Caco-2 (cell line): ENCODE data around the gene VPS13C. TPM values are rescaled to one million over a fixed set of nuclear protein-coding genes. Genes with fewer than 3 reads are reported as not detected.

Experiments
- BruUV-seq: library from RNA; stranded (reverse); fragments of 400-500 nt; replicated peaks from 2 replicates; lab custom pipeline; 2021; lab: Mats Ljungman, UMichigan
- CTCF ChIA-PET: fragments of 300-600 bp; sonication (Branson Sonifier 250); formaldehyde crosslinking; loops from one replicate; lab custom pipeline; 2022; ENCODE audit warnings: antibody characterized with exemption; lab: Charles Lee
- POLR2A ChIA-PET: fragments of 300-600 bp; sonication (Branson Sonifier 250); formaldehyde crosslinking; loops from one replicate; lab custom pipeline; 2022; ENCODE audit warnings: antibody characterized with exemption; lab: Charles Lee
- DNase-seq, 2 experiments: peaks; one replicate each; pipeline versions ENCODE4 v3.0.0 to v3.0.0-alpha.2; 2020 to 2022
- H3K27me3 ChIP-seq: replicated peaks from 2 replicates; pipeline ENCODE4 v1.6.0; 2011; ENCODE audit warnings: low read length; ENCODE audit not compliant: control insufficient read depth, insufficient read depth
- H3K36me3 ChIP-seq: 2 replicates; pipeline ENCODE4 v1.5.1; 2011; ENCODE audit warnings: low read length; ENCODE audit not compliant: control insufficient read depth, insufficient read depth
- H3K4me1 ChIP-seq: fragments of 250-450 bp; sonication (Bioruptor Pico); 2 replicates; pipeline ENCODE4 v1.5.1; 2020; ENCODE audit warnings: mild to moderate bottlenecking
- H3K4me3 ChIP-seq: 2 replicates; pipeline ENCODE4 v1.5.1; 2011; ENCODE audit warnings: low read depth, mild to moderate bottlenecking, control low read depth, low read length
- H3K9me3 ChIP-seq: fragments of 250-450 bp; sonication (Bioruptor Pico); 2 replicates; pipeline ENCODE4 v1.5.1; 2020; ENCODE audit warnings: mild to moderate bottlenecking, moderate library complexity
- H3K27ac Mint-ChIP-seq: one replicate; pipeline ENCODE4 v1.8.0; 2022; ENCODE audit warnings: mixed read lengths; ENCODE audit not compliant: unreplicated experiment
- H3K27me3 Mint-ChIP-seq: one replicate; pipeline ENCODE4 v1.8.0; 2022; ENCODE audit warnings: mixed read lengths; ENCODE audit not compliant: insufficient read depth, unreplicated experiment
- H3K36me3 Mint-ChIP-seq: one replicate; pipeline ENCODE4 v1.8.0; 2022; ENCODE audit warnings: mild to moderate bottlenecking, mixed read lengths; ENCODE audit not compliant: insufficient read depth, unreplicated experiment
- H3K4me1 Mint-ChIP-seq: one replicate; pipeline ENCODE4 v1.8.0; 2022; ENCODE audit warnings: low read depth, mixed read lengths; ENCODE audit not compliant: unreplicated experiment
- H3K4me3 Mint-ChIP-seq: one replicate; pipeline ENCODE4 v1.8.0; 2022; ENCODE audit warnings: mild to moderate bottlenecking, moderate library complexity, mixed read lengths; ENCODE audit not compliant: unreplicated experiment
- H3K9me3 Mint-ChIP-seq: one replicate; pipeline ENCODE4 v1.8.0; 2022; ENCODE audit warnings: mixed read lengths; ENCODE audit not compliant: unreplicated experiment
- intact Hi-C: fragments of 100-400 bp; cut with micrococcal nuclease; formaldehyde crosslinking; loops from one replicate; pipeline ENCODE4 v1.10.0; 2022; ENCODE audit not compliant: unreplicated experiment
- total RNA-seq: library from RNA; stranded (reverse); gene quantifications from 2 replicates; pipeline ENCODE4 v1.2.3, GENCODE V29; 2022
- TF ChIP-seq, protein P1 (sequence below), 2 experiments: fragments of 200-600 bp in 1 of 2; IDR thresholded peaks; 1 replicate in 1 of 2; 2 replicates in 1 of 2; pipeline versions ENCODE4 v1.5.1 to v1.8.0; 2011 to 2022; ENCODE audit warnings: antibody characterized with exemption in 1 of 2, control low read depth in 1 of 2, inconsistent platforms in 1 of 2, low read depth in 1 of 2, low read length in 1 of 2, mild to moderate bottlenecking in 1 of 2, moderate library complexity in 1 of 2; ENCODE audit not compliant: insufficient read depth in 1 of 2, severe bottlenecking in 1 of 2, unreplicated experiment in 1 of 2

The VPS13C gene
- total RNA-seq, 1 experiment from 2014 or later: 42.4 TPM

DNA sequence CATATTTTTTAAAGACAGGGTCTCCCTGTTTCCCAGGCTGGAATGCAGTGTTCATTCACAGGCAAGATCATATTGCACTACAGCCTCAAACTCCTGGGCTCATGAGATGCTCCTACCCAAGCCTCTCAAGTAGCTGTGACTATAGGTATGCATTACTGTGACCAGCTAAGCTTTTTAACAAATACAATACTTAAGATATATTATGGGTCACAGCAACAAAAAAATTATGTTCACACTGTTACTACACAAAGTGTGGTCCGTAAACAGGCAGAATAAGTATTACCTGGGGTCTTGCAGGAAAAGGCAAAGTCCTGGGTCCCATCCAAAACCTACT, 152.5 kb downstream of the VPS13C start:
- intact Hi-C loops: no loop called here
- Mint-ChIP-seq H3K4me1 (no peaks in the 10 kb centered on the region), H3K36me3 (peaks cover 22% of the 10 kb centered on the region), H3K4me3 (no peak overlapping the region), H3K27ac (no peak overlapping the region), H3K9me3 (no peaks in the 10 kb centered on the region), H3K27me3 (no peaks in the 10 kb centered on the region)
- DNase-seq: no peak
- Histone ChIP-seq H3K36me3 (no peaks in the 10 kb centered on the region), H3K4me3 (no peak overlapping the region), H3K27me3 (no peaks in the 10 kb centered on the region), H3K9me3 (no peaks in the 10 kb centered on the region), H3K4me1 (no peaks in the 10 kb centered on the region)
- BruUV-seq: no TSS peak
- ChIA-PET CTCF (no interaction called here), POLR2A (no interaction called here)
- TF ChIP-seq, protein P1, sequence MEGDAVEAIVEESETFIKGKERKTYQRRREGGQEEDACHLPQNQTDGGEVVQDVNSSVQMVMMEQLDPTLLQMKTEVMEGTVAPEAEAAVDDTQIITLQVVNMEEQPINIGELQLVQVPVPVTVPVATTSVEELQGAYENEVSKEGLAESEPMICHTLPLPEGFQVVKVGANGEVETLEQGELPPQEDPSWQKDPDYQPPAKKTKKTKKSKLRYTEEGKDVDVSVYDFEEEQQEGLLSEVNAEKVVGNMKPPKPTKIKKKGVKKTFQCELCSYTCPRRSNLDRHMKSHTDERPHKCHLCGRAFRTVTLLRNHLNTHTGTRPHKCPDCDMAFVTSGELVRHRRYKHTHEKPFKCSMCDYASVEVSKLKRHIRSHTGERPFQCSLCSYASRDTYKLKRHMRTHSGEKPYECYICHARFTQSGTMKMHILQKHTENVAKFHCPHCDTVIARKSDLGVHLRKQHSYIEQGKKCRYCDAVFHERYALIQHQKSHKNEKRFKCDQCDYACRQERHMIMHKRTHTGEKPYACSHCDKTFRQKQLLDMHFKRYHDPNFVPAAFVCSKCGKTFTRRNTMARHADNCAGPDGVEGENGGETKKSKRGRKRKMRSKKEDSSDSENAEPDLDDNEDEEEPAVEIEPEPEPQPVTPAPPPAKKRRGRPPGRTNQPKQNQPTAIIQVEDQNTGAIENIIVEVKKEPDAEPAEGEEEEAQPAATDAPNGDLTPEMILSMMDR (IDR thresholded peaks at IDR 0.05; ENCODE audit: insufficient read depth in 1 of 2, low read depth in 1 of 2, low read length in 1 of 2, severe bottlenecking in 1 of 2, unreplicated experiment in 1 of 2): no peak

DNA sequence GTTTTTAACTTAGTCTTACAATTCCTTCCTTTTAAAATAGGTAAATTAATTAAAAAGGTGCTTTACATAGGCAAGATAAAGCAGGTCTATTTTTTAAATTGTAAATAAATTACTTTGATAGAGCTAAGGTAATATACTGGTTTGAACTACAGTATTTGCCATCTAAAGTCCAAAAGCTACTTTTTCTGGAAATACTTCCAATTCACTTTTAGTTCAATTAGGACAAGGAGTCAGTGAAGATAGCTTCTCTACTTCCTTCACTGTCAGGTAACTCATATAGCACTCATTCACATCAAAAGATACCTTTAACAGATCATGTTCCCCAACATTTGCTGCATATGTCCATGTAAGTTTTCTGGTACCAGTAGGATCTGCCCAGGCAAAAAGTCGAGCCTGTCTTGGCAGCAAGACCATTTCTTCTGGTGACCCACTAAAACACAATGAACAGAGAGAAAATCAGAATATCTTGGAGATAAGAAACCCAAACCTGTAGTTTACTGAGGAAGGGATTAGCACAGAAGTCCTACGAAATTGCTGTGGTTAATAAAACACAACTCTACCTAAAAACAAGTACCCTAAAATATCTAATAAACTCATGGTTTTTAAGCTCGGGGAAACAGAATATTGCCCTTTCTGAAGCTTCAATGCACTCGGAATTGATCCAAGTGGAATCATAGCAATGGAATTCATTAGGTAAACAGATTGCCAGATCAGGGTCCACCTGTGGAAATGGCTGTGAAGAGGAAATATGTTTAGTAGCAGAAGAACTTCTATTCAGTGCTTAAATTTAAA, 153.1 kb downstream of the VPS13C start:
- Mint-ChIP-seq H3K27me3 (no peaks in the 10 kb centered on the region), H3K9me3 (no peaks in the 10 kb centered on the region), H3K27ac (no peak overlapping the region), H3K36me3 (peaks cover 28% of the 10 kb centered on the region), H3K4me1 (no peaks in the 10 kb centered on the region), H3K4me3 (no peak overlapping the region)
- intact Hi-C loops: no loop called here
- no TSS peak for BruUV-seq
- H3K27me3 ChIP-seq: no peaks in the 10 kb centered on the region
- H3K9me3 ChIP-seq: no peaks in the 10 kb centered on the region
- H3K4me3 ChIP-seq: no peak overlapping the region
- TF ChIP-seq, protein P1 (IDR thresholded peaks at IDR 0.05; ENCODE audit: insufficient read depth in 1 of 2, low read depth in 1 of 2, low read length in 1 of 2, severe bottlenecking in 1 of 2, unreplicated experiment in 1 of 2): no peak
- no peak for DNase-seq
- ChIA-PET POLR2A (no interaction called here), CTCF (no interaction called here)
- no peaks in the 10 kb centered on the region for H3K36me3 ChIP-seq
- no peaks in the 10 kb centered on the region for H3K4me1 ChIP-seq

DNA sequence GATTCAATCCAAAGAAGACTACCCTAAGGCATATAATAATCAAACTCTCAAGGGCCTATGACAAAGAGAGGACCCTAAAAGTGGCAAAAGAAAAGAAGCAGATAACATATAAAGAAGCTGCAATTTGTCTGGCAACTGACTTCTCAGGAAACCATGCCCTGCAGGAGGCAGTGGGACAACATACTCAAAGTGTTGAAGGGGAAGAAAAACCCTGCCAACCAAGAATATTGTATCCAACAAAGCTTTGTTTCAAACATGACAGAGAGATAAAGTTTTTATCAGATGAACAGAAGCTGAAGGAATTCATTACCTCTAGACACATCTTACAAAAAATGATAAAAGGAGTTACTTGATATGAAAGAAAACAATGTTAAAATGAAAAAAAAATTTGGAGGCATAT, 167.1 kb downstream of the VPS13C start:
- no peak overlapping the region for H3K4me3 Mint-ChIP-seq
- intact Hi-C loops: no loop called here
- no TSS peak for BruUV-seq
- no peaks in the 10 kb centered on the region for H3K36me3 ChIP-seq
- H3K4me1 ChIP-seq: no peaks in the 10 kb centered on the region
- TF ChIP-seq, protein P1 (IDR thresholded peaks at IDR 0.05; ENCODE audit: insufficient read depth in 1 of 2, low read depth in 1 of 2, low read length in 1 of 2, severe bottlenecking in 1 of 2, unreplicated experiment in 1 of 2): no peak
- CTCF ChIA-PET: no interaction called here
- POLR2A ChIA-PET: no interaction called here
- H3K4me3 ChIP-seq: no peak overlapping the region
- H3K9me3 ChIP-seq: no peaks in the 10 kb centered on the region
- no peaks in the 10 kb centered on the region for H3K4me1 Mint-ChIP-seq
- no peaks in the 10 kb centered on the region for H3K27me3 Mint-ChIP-seq
- no peaks in the 10 kb centered on the region for H3K36me3 Mint-ChIP-seq
- DNase-seq: no peak
- H3K27me3 ChIP-seq: no peaks in the 10 kb centered on the region
- H3K27ac Mint-ChIP-seq: no peak overlapping the region
- H3K9me3 Mint-ChIP-seq: peaks cover 18% of the 10 kb centered on the region
